ENCODE measurements around the gene TMEM245.

- TF ChIP-seq CTCF (IDR thresholded peaks at IDR 0.05; ENCODE audit: low read length) (no peak), EZH2 (IDR thresholded peaks at IDR 0.05; ENCODE audit: borderline replicate concordance, low read length) (no peak)
These were observed 92.6 kb downstream of the TMEM245 start for GRCh38 chr9:109027176-109027575.

Measured in OCI-LY1 (cell line).